ENCODE results near the gene DDIAS. TPM values are rescaled to one million over a fixed set of nuclear protein-coding genes. Genes with fewer than 3 reads are reported as not detected.
A peak's percentile ranks its signal among the peaks of the same experiment; 100 is the strongest.

Gene DDIAS
- total RNA-seq, 1 experiment from 2014 or later = 17.1 TPM

GRCh38 chr11:82858556-82859091 lies 42.9 kb upstream of the DDIAS start:
- H3K4me3 ChIP-seq (replicated peaks in 1 of 2; ENCODE audit: low read depth in 1 of 2, low read length in 2 of 2) = 0 out of 4 replicates have a peak overlapping the region, but pooled peaks of 1 of the 2 experiments have one; percentile 6

More at GRCh38 chr11:82858556-82859091, 42.9 kb upstream of the DDIAS start:
- ChIA-PET POLR2A (no interaction called here), RAD21 (ENCODE audit: low non-redundant PET in 1 of 2, low total read pairs in 2 of 2, uncharacterized antibody in 2 of 2, unreplicated experiment in 2 of 2) (no interaction called here), CTCF (interaction anchor here (0.5 to 1.3 kb wide), 3 partner anchors 9 to 318 kb away, joined by 3 to 5 read pairs (median 4); no protein-coding TSS in a partner anchor)
- Histone ChIP-seq H2AFZ (ENCODE audit: low read depth, low read length, poor library complexity, severe bottlenecking) (no peak overlapping the region), H3K79me2 (ENCODE audit: insufficient read depth, low read length) (no peaks in the 10 kb centered on the region), H3K27me3 (ENCODE audit: insufficient read depth, low read length) (no peaks in the 10 kb centered on the region), H3K9me2 (ENCODE audit: insufficient read depth) (no peaks in the 10 kb centered on the region), H3K36me3 (ENCODE audit: control insufficient read depth in 1 of 2, insufficient read depth in 2 of 2, low read length in 2 of 2) (no peaks in the 10 kb centered on the region), H3K4me1 (ENCODE audit: control insufficient read depth in 1 of 2, insufficient read depth in 2 of 2, low read length in 2 of 2) (peaks cover 11 to 17% of the 10 kb centered on the region in 2 experiments), H3K4me2 (ENCODE audit: low read length) (peak overlapping the region; percentile 54), H4K20me1 (ENCODE audit: insufficient read depth) (no peaks in the 10 kb centered on the region), H3K9ac (ENCODE audit: low read length) (no peak overlapping the region), H3K27ac (ENCODE audit: low read depth, low read length) (peak overlapping the region; percentile 24; the same call in 1 of the 2 replicates), H3K9me3 (ENCODE audit: control insufficient read depth in 1 of 2, insufficient read depth in 1 of 2, low read depth in 1 of 2, low read length in 2 of 2) (no peaks in the 10 kb centered on the region)
- TF ChIP-seq YY1 (IDR thresholded peaks at IDR 0.05; ENCODE audit: extremely low read depth, insufficient replicate concordance, low read depth, low read length) (no peak), SP1 (IDR thresholded peaks at IDR 0.05; ENCODE audit: low read depth) (no peak), POLR2AphosphoS5 (IDR thresholded peaks at IDR 0.05; ENCODE audit: low read depth, low read length) (no peak), EZH2phosphoT487 (IDR thresholded peaks at IDR 0.05; ENCODE audit: borderline replicate concordance) (no peak), REST (IDR thresholded peaks at IDR 0.05; ENCODE audit: low read depth) (no peak), CBX3 (IDR thresholded peaks at IDR 0.05; ENCODE audit: low read depth) (no peak)
- intact Hi-C loops (cut with micrococcal nuclease) = no loop called here
- ATAC-seq = peak; percentile 70
- BruUV-seq (replicated peaks) = no TSS peak
- no peak for DNase-seq (ENCODE audit: low read depth, low spot score)

Measured in HCT116 (cell line).